ENCODE results near the gene FERMT1.

GRCh38 chr20:6034134-6034969 lies 88.5 kb downstream of the FERMT1 start:
- TF ChIP-seq POLR2AphosphoS5 (IDR thresholded peaks at IDR 0.05) (peak; percentile 57), CTCF (IDR thresholded peaks at IDR 0.05) (no peak)

Measured in gastroesophageal sphincter (tissue), 3 donors.